ENCODE data around the gene FNDC10. TPM values are rescaled to one million over a fixed set of nuclear protein-coding genes. Genes with fewer than 3 reads are reported as not detected.

The FNDC10 gene
- total and polyA plus RNA-seq, 2 donors (not counting 3 experiments of a cell fraction or from before 2014, with no cell fraction given), result 1.5 to 2.3 TPM

- POLR2A ChIA-PET, result no interaction called here
- Histone ChIP-seq H3K4me1 (ENCODE audit: control insufficient read depth, extremely low read depth, insufficient read depth, low read length) (no peaks in the 10 kb centered on the region), H3K9me3 (replicated peaks; ENCODE audit: control insufficient read depth, insufficient read depth, low read length) (no peaks in the 10 kb centered on the region), H3K27me3 (ENCODE audit: control insufficient read depth in 2 of 2, insufficient read depth in 2 of 2, low read length in 2 of 2) (peaks cover 0 to 5% of the 10 kb centered on the region in 2 experiments), H3K27ac (ENCODE audit: insufficient read depth, low read depth, low read length) (no peak overlapping the region), H3K4me3 (replicated peaks in 1 of 3; ENCODE audit: insufficient read depth in 1 of 3, low read depth in 1 of 3, low read length in 3 of 3) (no peak overlapping the region), H3K4me2 (ENCODE audit: insufficient read depth, low read length) (no peak overlapping the region), H2AFZ (ENCODE audit: low read depth, low read length) (no peak overlapping the region), H3K36me3 (ENCODE audit: control insufficient read depth in 2 of 2, extremely low read depth in 1 of 2, insufficient read depth in 2 of 2, low read length in 2 of 2) (no peaks in the 10 kb centered on the region), H3K9me1 (replicated peaks; ENCODE audit: control insufficient read depth, extremely low read depth, insufficient read depth, low read length) (no peaks in the 10 kb centered on the region), H3K9ac (replicated peaks; ENCODE audit: extremely low read depth, insufficient read depth, low read length) (no peak overlapping the region), H4K20me1 (replicated peaks; ENCODE audit: control insufficient read depth, extremely low read depth, insufficient read depth, low read length) (no peaks in the 10 kb centered on the region), H3K79me2 (ENCODE audit: control insufficient read depth, insufficient read depth, low read length) (no peaks in the 10 kb centered on the region)
- CTCF ChIA-PET, result no interaction called here
- BruUV-seq (replicated peaks), result no TSS peak
- DNase-seq (ENCODE audit: low read depth, low spot score) (no peak), FAIRE-seq (no peak)
- intact Hi-C loops (cut with micrococcal nuclease) (no loop called here), dilution Hi-C loops (cut with MboI; ENCODE audit: extremely low pct_ligation_motif_present, low sequenced_read_pairs) (no loop called here)
- no peak for TF ChIP-seq JUN (IDR thresholded peaks at IDR 0.05; ENCODE audit: borderline replicate concordance, insufficient read depth, insufficient read length, low read depth)
- TF ChIP-seq CTCF (IDR thresholded peaks at IDR 0.05; ENCODE audit: extremely low read depth in 1 of 2, insufficient read depth in 1 of 2, low read depth in 1 of 2, low read length in 2 of 2), result no peak
- TF ChIP-seq POLR2A (IDR thresholded peaks at IDR 0.05; ENCODE audit: low read depth, low read length), result no peak
- no peak for TF ChIP-seq MAX (IDR thresholded peaks at IDR 0.05; ENCODE audit: insufficient read depth, insufficient read length)
- TF ChIP-seq MYC (IDR thresholded peaks at IDR 0.05; ENCODE audit: low read depth, low read length), result no peak
- no peak for TF ChIP-seq GATA2 (IDR thresholded peaks at IDR 0.05; ENCODE audit: insufficient read depth, insufficient read length, low read depth, low read length)
- no peak for TF ChIP-seq FOS (IDR thresholded peaks at IDR 0.05; ENCODE audit: borderline replicate concordance, insufficient read depth, low read length)
- TF ChIP-seq EZH2 (IDR thresholded peaks at IDR 0.05; ENCODE audit: borderline replicate concordance, low read depth, low read length, severe bottlenecking), result no peak
Observed at GRCh38 chr1:1624443-1625403, 24.8 kb upstream of the FNDC10 start.

Measured in endothelial cell of umbilical vein (primary cell).